ENCODE measurements around the gene SP5. TPM values are rescaled to one million over a fixed set of nuclear protein-coding genes. Genes with fewer than 3 reads are reported as not detected.
"Not testable (repeated sequence)": the region's sequence is repeated elsewhere in the genome, so short reads cannot be mapped to it uniquely, and the experiment has no call there.

Gene SP5
- not detected for total RNA-seq
- polyA plus RNA-seq: not detected

GRCh38 chr2:170715062-170715931 lies at the start of gene SP5:
Gene SP5, plus strand, starts transcription at chr2:170715337. Its CDS starts 176 bp downstream, at chr2:170715513.
- peaks cover 71% of the 10 kb centered on the region for H3K27me3 Mint-ChIP-seq
- H3K9me3 ChIP-seq (ENCODE audit: control insufficient read depth in 2 of 2, low read length in 2 of 2): no peaks in the 10 kb centered on the region
- peaks cover 0 to 43% (median 11%) of the 10 kb centered on the region in 4 donors for H3K4me1 Mint-ChIP-seq
- ATAC-seq (ENCODE audit: low read depth in 2 of 2) (peak; percentile 18 to 19), DNase-seq (peak; percentile 13 to 59 (median 36))
- no peak within 1 kb of the TSS for H3K27ac Mint-ChIP-seq
- peaks cover 50% of the 10 kb centered on the region for H3K4me1 ChIP-seq (ENCODE audit: control insufficient read depth, insufficient read depth, low read length, poor library complexity, severe bottlenecking)
- H3K27ac ChIP-seq (ENCODE audit: insufficient read depth, low read length, poor library complexity, severe bottlenecking): no peak within 1 kb of the TSS
- H3K36me3 Mint-ChIP-seq: no peaks in the 10 kb centered on the region
- peak within 1 kb of the TSS; percentile 63 for H3K4me3 ChIP-seq (ENCODE audit: low read depth, low read length)
- no peaks in the 10 kb centered on the region for H3K36me3 ChIP-seq (ENCODE audit: control insufficient read depth, insufficient read depth, low read length)
- peaks cover 39% of the 10 kb centered on the region for H3K27me3 ChIP-seq (ENCODE audit: control insufficient read depth, insufficient read depth, low read length)
- H3K4me3 Mint-ChIP-seq: peak within 1 kb of the TSS; percentile 83 to 90 (median 87)
- peaks cover 0 to 8% (median 0%) of the 10 kb centered on the region in 7 donors for H3K9me3 Mint-ChIP-seq

- no peak overlapping the region for H3K27ac ChIP-seq (ENCODE audit: insufficient read depth, low read length, poor library complexity, severe bottlenecking)
- H3K4me3 Mint-ChIP-seq: no peak overlapping the region
- no peaks in the 10 kb centered on the region for H3K36me3 Mint-ChIP-seq
- no peak overlapping the region for H3K27ac Mint-ChIP-seq
- H3K27me3 ChIP-seq (ENCODE audit: control insufficient read depth, insufficient read depth, low read length): no peaks in the 10 kb centered on the region
- no peaks in the 10 kb centered on the region for H3K4me1 Mint-ChIP-seq
- H3K36me3 ChIP-seq (ENCODE audit: control insufficient read depth, insufficient read depth, low read length): no peaks in the 10 kb centered on the region
- no peaks in the 10 kb centered on the region for H3K27me3 Mint-ChIP-seq
- ATAC-seq (ENCODE audit: low read depth in 2 of 2) (no peak), DNase-seq (no peak)
- peaks cover 0 to 4% (median 0%) of the 10 kb centered on the region in 7 donors for H3K9me3 Mint-ChIP-seq
- H3K4me1 ChIP-seq (ENCODE audit: control insufficient read depth, insufficient read depth, low read length, poor library complexity, severe bottlenecking): no peaks in the 10 kb centered on the region
- no peak overlapping the region for H3K4me3 ChIP-seq (ENCODE audit: low read depth, low read length)
- no peaks in the 10 kb centered on the region for H3K9me3 ChIP-seq (ENCODE audit: control insufficient read depth in 2 of 2, low read length in 2 of 2)
Measured at GRCh38 chr2:170665743-170666142, 49.4 kb upstream of the SP5 start.

GRCh38 chr2:170669909-170670308 lies 45.2 kb upstream of the SP5 start:
- H3K4me3 Mint-ChIP-seq: no peak overlapping the region
- no peaks in the 10 kb centered on the region for H3K36me3 Mint-ChIP-seq
- H3K9me3 Mint-ChIP-seq: peaks cover 0 to 3% (median 0%) of the 10 kb centered on the region in 7 donors
- DNase-seq (no peak), ATAC-seq (ENCODE audit: low read depth in 2 of 2) (no peak)
- no peak overlapping the region for H3K27ac ChIP-seq (ENCODE audit: insufficient read depth, low read length, poor library complexity, severe bottlenecking)
- H3K4me1 Mint-ChIP-seq: no peaks in the 10 kb centered on the region
- H3K4me1 ChIP-seq (ENCODE audit: control insufficient read depth, insufficient read depth, low read length, poor library complexity, severe bottlenecking): no peaks in the 10 kb centered on the region
- no peaks in the 10 kb centered on the region for H3K36me3 ChIP-seq (ENCODE audit: control insufficient read depth, insufficient read depth, low read length)
- no peak overlapping the region for H3K27ac Mint-ChIP-seq
- H3K9me3 ChIP-seq (ENCODE audit: control insufficient read depth in 2 of 2, low read length in 2 of 2): no peaks in the 10 kb centered on the region
- no peak overlapping the region for H3K4me3 ChIP-seq (ENCODE audit: low read depth, low read length)
- H3K27me3 Mint-ChIP-seq: no peaks in the 10 kb centered on the region
- peaks cover 2% of the 10 kb centered on the region for H3K27me3 ChIP-seq (ENCODE audit: control insufficient read depth, insufficient read depth, low read length)

DNA sequence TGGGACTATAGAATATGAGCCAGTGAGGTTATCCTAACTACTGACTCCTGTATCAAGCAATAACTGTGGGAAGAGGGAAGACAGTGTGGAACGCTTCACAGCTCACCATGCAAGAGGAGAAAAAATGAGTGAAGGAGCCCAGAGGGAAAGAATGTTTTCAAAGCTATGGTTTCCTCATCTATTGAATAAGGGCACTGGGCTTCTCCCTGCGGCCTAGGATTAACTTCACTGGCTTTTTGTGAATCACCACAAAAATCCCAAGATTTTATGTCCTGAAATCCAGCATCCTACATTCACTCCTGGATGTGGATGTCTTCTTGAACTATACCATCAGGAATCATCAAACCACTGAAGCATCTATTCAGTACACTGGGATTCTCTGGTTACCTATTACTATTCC lies 44.5 kb upstream of the SP5 start:
- no peaks in the 10 kb centered on the region for H3K4me1 ChIP-seq (ENCODE audit: control insufficient read depth, insufficient read depth, low read length, poor library complexity, severe bottlenecking)
- H3K4me1 Mint-ChIP-seq: no peaks in the 10 kb centered on the region
- H3K9me3 Mint-ChIP-seq: peaks cover 0 to 3% (median 0%) of the 10 kb centered on the region in 7 donors
- no peaks in the 10 kb centered on the region for H3K27me3 Mint-ChIP-seq
- no peak overlapping the region for H3K4me3 Mint-ChIP-seq
- H3K27ac ChIP-seq (ENCODE audit: insufficient read depth, low read length, poor library complexity, severe bottlenecking): no peak overlapping the region
- H3K27ac Mint-ChIP-seq: no peak overlapping the region
- H3K36me3 Mint-ChIP-seq: no peaks in the 10 kb centered on the region
- H3K9me3 ChIP-seq (ENCODE audit: control insufficient read depth in 2 of 2, low read length in 2 of 2): no peaks in the 10 kb centered on the region
- DNase-seq: no peak
- peaks cover 2% of the 10 kb centered on the region for H3K27me3 ChIP-seq (ENCODE audit: control insufficient read depth, insufficient read depth, low read length)
- no peaks in the 10 kb centered on the region for H3K36me3 ChIP-seq (ENCODE audit: control insufficient read depth, insufficient read depth, low read length)
- H3K4me3 ChIP-seq (ENCODE audit: low read depth, low read length): no peak overlapping the region
- no peak for ATAC-seq (ENCODE audit: low read depth in 2 of 2)

DNA sequence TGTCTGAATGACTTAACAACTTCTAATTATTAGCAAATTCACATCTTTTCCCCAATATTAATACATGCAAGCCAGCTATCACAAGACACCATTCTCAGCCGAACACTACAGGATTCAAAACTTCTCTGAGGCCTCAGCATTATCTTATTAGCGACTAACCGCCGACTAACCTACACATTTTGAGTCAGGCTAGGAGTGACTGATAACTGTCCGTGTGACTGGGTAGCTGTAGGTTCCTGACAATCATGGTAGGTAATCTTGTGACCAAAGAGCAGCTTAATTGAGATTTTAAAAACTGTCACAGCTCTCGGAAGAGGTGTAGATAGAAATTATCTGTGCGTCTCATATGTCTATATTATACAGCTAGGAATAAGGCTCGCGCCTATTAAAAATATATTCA lies 44.1 kb upstream of the SP5 start:
- H3K9me3 Mint-ChIP-seq: peaks cover 0 to 3% (median 0%) of the 10 kb centered on the region in 7 donors
- Histone ChIP-seq H3K27ac (ENCODE audit: insufficient read depth, low read length, poor library complexity, severe bottlenecking) (no peak overlapping the region), H3K36me3 (ENCODE audit: control insufficient read depth, insufficient read depth, low read length) (no peaks in the 10 kb centered on the region), H3K4me1 (ENCODE audit: control insufficient read depth, insufficient read depth, low read length, poor library complexity, severe bottlenecking) (no peaks in the 10 kb centered on the region), H3K27me3 (ENCODE audit: control insufficient read depth, insufficient read depth, low read length) (peaks cover 2% of the 10 kb centered on the region), H3K9me3 (ENCODE audit: control insufficient read depth in 2 of 2, low read length in 2 of 2) (no peaks in the 10 kb centered on the region), H3K4me3 (ENCODE audit: low read depth, low read length) (no peak overlapping the region)
- H3K4me3 Mint-ChIP-seq: no peak overlapping the region
- H3K27me3 Mint-ChIP-seq: no peaks in the 10 kb centered on the region
- H3K27ac Mint-ChIP-seq: no peak overlapping the region
- DNase-seq: no peak
- no peaks in the 10 kb centered on the region for H3K4me1 Mint-ChIP-seq
- no peak for ATAC-seq (ENCODE audit: low read depth in 2 of 2)
- no peaks in the 10 kb centered on the region for H3K36me3 Mint-ChIP-seq

DNA sequence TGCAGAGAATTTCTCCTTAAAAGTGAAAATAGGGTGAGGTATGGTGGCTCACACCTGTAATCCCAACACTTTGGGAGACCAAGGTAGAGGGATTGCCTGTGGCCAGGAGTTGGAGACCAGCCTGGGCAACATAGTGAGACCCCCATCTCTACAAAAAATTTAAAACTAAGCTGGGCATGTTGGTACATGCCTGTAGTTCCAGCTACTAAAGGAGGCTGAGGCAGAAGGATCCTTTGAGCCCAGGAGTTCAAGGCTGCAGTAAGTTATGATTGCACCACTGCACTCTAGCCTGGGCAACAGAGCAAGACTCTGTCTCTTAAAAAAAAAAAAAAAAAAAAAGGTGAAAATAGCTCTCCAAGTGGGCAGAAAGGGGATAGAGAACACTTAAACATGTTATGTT lies 40.9 kb upstream of the SP5 start:
- H3K4me3 ChIP-seq (ENCODE audit: low read depth, low read length); H3K4me1 ChIP-seq (ENCODE audit: control insufficient read depth, insufficient read depth, low read length, poor library complexity, severe bottlenecking); H3K27ac Mint-ChIP-seq; H3K36me3 ChIP-seq (ENCODE audit: control insufficient read depth, insufficient read depth, low read length); H3K9me3 Mint-ChIP-seq; H3K27me3 Mint-ChIP-seq; H3K27ac ChIP-seq (ENCODE audit: insufficient read depth, low read length, poor library complexity, severe bottlenecking); H3K36me3 Mint-ChIP-seq; ATAC-seq (ENCODE audit: low read depth in 2 of 2); H3K4me3 Mint-ChIP-seq; H3K27me3 ChIP-seq (ENCODE audit: control insufficient read depth, insufficient read depth, low read length); H3K9me3 ChIP-seq (ENCODE audit: control insufficient read depth in 2 of 2, low read length in 2 of 2); H3K4me1 Mint-ChIP-seq; DNase-seq: not testable (repeated sequence)

DNA sequence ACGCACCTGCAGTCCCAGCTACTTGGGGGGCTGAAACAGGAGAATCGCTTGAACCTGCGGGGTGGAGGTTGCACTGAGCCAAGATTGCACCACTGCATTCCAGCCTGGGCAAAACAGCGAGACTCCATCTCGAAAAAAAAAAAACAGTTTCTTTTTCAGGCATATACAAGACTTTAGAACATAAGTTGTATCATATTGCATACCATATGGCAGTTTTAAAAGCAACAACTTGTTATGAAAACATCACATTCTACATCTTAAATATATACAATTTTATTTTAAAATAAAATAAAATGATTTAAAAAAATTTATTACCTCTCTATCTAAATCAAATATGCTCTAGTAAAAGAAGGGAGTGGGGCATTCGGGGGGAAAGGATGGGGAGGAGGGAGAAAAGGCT lies 39.4 kb upstream of the SP5 start:
- Histone ChIP-seq H3K36me3 (ENCODE audit: control insufficient read depth, insufficient read depth, low read length) (no peaks in the 10 kb centered on the region), H3K27ac (ENCODE audit: insufficient read depth, low read length, poor library complexity, severe bottlenecking) (no peak overlapping the region), H3K4me1 (ENCODE audit: control insufficient read depth, insufficient read depth, low read length, poor library complexity, severe bottlenecking) (no peaks in the 10 kb centered on the region), H3K4me3 (ENCODE audit: low read depth, low read length) (no peak overlapping the region), H3K9me3 (ENCODE audit: control insufficient read depth in 2 of 2, low read length in 2 of 2) (no peaks in the 10 kb centered on the region), H3K27me3 (ENCODE audit: control insufficient read depth, insufficient read depth, low read length) (peaks cover 2% of the 10 kb centered on the region)
- Mint-ChIP-seq H3K9me3 (peaks cover 0 to 1% (median 0%) of the 10 kb centered on the region in 7 donors), H3K27ac (no peak overlapping the region), H3K4me3 (no peak overlapping the region), H3K36me3 (no peaks in the 10 kb centered on the region), H3K4me1 (peaks cover 0 to 14% (median 0%) of the 10 kb centered on the region in 4 donors), H3K27me3 (peaks cover 4% of the 10 kb centered on the region)
- no peak for ATAC-seq (ENCODE audit: low read depth in 2 of 2)
- no peak for DNase-seq

- no peaks in the 10 kb centered on the region for H3K36me3 Mint-ChIP-seq
- H3K27me3 Mint-ChIP-seq: peaks cover 11% of the 10 kb centered on the region
- peaks cover 0 to 1% (median 0%) of the 10 kb centered on the region in 7 donors for H3K9me3 Mint-ChIP-seq
- no peak overlapping the region for H3K27ac ChIP-seq (ENCODE audit: insufficient read depth, low read length, poor library complexity, severe bottlenecking)
- no peak overlapping the region for H3K4me3 ChIP-seq (ENCODE audit: low read depth, low read length)
- ATAC-seq (ENCODE audit: low read depth in 2 of 2): no peak
- no peaks in the 10 kb centered on the region for H3K36me3 ChIP-seq (ENCODE audit: control insufficient read depth, insufficient read depth, low read length)
- H3K27me3 ChIP-seq (ENCODE audit: control insufficient read depth, insufficient read depth, low read length): peaks cover 2% of the 10 kb centered on the region
- no peak overlapping the region for H3K27ac Mint-ChIP-seq
- no peaks in the 10 kb centered on the region for H3K4me1 ChIP-seq (ENCODE audit: control insufficient read depth, insufficient read depth, low read length, poor library complexity, severe bottlenecking)
- no peak for DNase-seq
- H3K9me3 ChIP-seq (ENCODE audit: control insufficient read depth in 2 of 2, low read length in 2 of 2): no peaks in the 10 kb centered on the region
- H3K4me1 Mint-ChIP-seq: peaks cover 0 to 14% (median 0%) of the 10 kb centered on the region in 4 donors
- H3K4me3 Mint-ChIP-seq: no peak overlapping the region
Measured at GRCh38 chr2:170679607-170680079, 35.5 kb upstream of the SP5 start.
